Sigmoid colon (tissue), 7 donors: ENCODE results near the gene SLAMF6. TPM values are rescaled to one million over a fixed set of nuclear protein-coding genes. Genes with fewer than 3 reads are reported as not detected.

Experiments used
- DNase-seq: peaks from one replicate; pipeline ENCODE4 v3.0.0-alpha.2; 2019
- H3K27ac ChIP-seq, 4 donors: fragments of 200-600 bp; sonication (generic); one replicate each; pipeline ENCODE4 v1.5.1; 2016 to 2019; ENCODE audit warnings: mild to moderate bottlenecking in 1 of 4
- H3K27me3 ChIP-seq, 3 donors: fragments of 200-600 bp; sonication (generic); one replicate each; pipeline ENCODE4 v1.5.1; 2019; ENCODE audit warnings: mild to moderate bottlenecking in 1 of 3
- H3K36me3 ChIP-seq, 4 donors: fragments of 200-600 bp; sonication (generic); one replicate each; pipeline ENCODE4 v1.5.1; 2016 to 2019
- H3K4me1 ChIP-seq, 4 donors: fragments of 200-600 bp; sonication (generic); one replicate each; pipeline ENCODE4 v1.5.1; 2017 to 2019
- H3K4me3 ChIP-seq, 4 donors: fragments of 200-600 bp; sonication (generic); one replicate each; pipeline ENCODE4 v1.5.1; 2017 to 2019; ENCODE audit warnings: mild to moderate bottlenecking in 2 of 4, moderate library complexity in 1 of 4
- H3K9me3 ChIP-seq, 4 donors: fragments of 200-600 bp in 3 of 4; sonication (generic) in 3 of 4; one replicate each; pipeline versions ENCODE4 v1.5.1 to v1.6.1; 2013 to 2019
- EP300 ChIP-seq, 4 donors: sonication (generic); formaldehyde crosslinking; IDR thresholded peaks; one replicate each; pipeline ENCODE4 v1.6.1; 2017; ENCODE audit warnings: antibody characterized with exemption in 4 of 4
- POLR2A ChIP-seq, 2 donors: fragments of 450-650 bp; IDR thresholded peaks; one replicate each; pipeline ENCODE4 v1.6.1; 2016; ENCODE audit warnings: antibody characterized with exemption in 2 of 2, mild to moderate bottlenecking in 2 of 2, moderate library complexity in 2 of 2
- POLR2AphosphoS5 ChIP-seq, 4 donors: sonication (generic); formaldehyde crosslinking; IDR thresholded peaks; one replicate each; pipeline ENCODE4 v1.6.1; 2017; ENCODE audit warnings: antibody characterized with exemption in 4 of 4
- WGBS, 2 donors: extraction: QIAGEN DNeasy Blood & Tissue Kit; methylation state at CpG; one replicate each; pipeline ENCODE4 v1.1.7; 2013; 5-methylcytosine and 5-hydroxymethylcytosine counted together
- intact Hi-C: fragments of 100-400 bp; cut with DNase I; formaldehyde crosslinking; loops from one replicate; pipeline ENCODE4 v1.15.1; 2023
- polyA plus RNA-seq, 3 donors: library from polyadenylated mRNA; stranded (reverse); fragments of 200-250 nt; gene quantifications; one replicate each; pipeline ENCODE4 v1.2.3, GENCODE V29; 2013
- total RNA-seq, 4 donors: library from RNA; depleted of rRNA; stranded (reverse); fragments of >200 nt; gene quantifications; one replicate each; pipeline ENCODE4 v1.1.0, GENCODE V29; 2016
- TF ChIP-seq, protein P1 (sequence below), 4 experiments: fragments of 450-650 bp in 3 of 4; fragments of 200-600 bp in 1 of 4; IDR thresholded peaks; one replicate each; pipeline ENCODE4 v1.5.1; 2016 to 2019; ENCODE audit warnings: antibody characterized with exemption in 4 of 4, mild to moderate bottlenecking in 3 of 4, moderate library complexity in 2 of 4
- donor health status: healthy with polysubstance abuse.
- donor health status: Bipolar disorder and iron deficiency.
- donor health status: healthy.

Gene SLAMF6
- 1 to 10 TPM in 2 of 4 donors, under 1 TPM in 1, not detected in 1; 0.41 to 1.2 (median 1.1) TPM for total RNA-seq
- polyA plus RNA-seq = 10 to 100 TPM in 1 of 3 donors, 1 to 10 TPM in 1, under 1 TPM in 1; 0.60 to 15.2 (median 1.4) TPM

GRCh38 chr1:160522622-160523345, at the start of gene SLAMF6:
SLAMF6 (minus strand) TSS chr1:160523255; CDS start chr1:160523192, 63 bp downstream.
- 20 to 38% methylated on average over 11 of the region's 11 CpGs for WGBS, 2 donors
- TF ChIP-seq POLR2A (IDR thresholded peaks at IDR 0.05) (no peak), EP300 (IDR thresholded peaks at IDR 0.05) (no peak), POLR2AphosphoS5 (IDR thresholded peaks at IDR 0.05) (no peak)
- TF ChIP-seq, protein P1, sequence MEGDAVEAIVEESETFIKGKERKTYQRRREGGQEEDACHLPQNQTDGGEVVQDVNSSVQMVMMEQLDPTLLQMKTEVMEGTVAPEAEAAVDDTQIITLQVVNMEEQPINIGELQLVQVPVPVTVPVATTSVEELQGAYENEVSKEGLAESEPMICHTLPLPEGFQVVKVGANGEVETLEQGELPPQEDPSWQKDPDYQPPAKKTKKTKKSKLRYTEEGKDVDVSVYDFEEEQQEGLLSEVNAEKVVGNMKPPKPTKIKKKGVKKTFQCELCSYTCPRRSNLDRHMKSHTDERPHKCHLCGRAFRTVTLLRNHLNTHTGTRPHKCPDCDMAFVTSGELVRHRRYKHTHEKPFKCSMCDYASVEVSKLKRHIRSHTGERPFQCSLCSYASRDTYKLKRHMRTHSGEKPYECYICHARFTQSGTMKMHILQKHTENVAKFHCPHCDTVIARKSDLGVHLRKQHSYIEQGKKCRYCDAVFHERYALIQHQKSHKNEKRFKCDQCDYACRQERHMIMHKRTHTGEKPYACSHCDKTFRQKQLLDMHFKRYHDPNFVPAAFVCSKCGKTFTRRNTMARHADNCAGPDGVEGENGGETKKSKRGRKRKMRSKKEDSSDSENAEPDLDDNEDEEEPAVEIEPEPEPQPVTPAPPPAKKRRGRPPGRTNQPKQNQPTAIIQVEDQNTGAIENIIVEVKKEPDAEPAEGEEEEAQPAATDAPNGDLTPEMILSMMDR (IDR thresholded peaks at IDR 0.05) = no peak
- DNase-seq = no peak
- Histone ChIP-seq H3K27ac (no peak within 1 kb of the TSS), H3K4me1 (no peaks in the 10 kb centered on the region), H3K4me3 (no peak within 1 kb of the TSS), H3K9me3 (peaks cover 0 to 2% (median 0%) of the 10 kb centered on the region in 4 donors), H3K27me3 (no peaks in the 10 kb centered on the region), H3K36me3 (no peaks in the 10 kb centered on the region)
- intact Hi-C loops = no loop called here

- Histone ChIP-seq H3K9me3 (no peaks in the 10 kb centered on the region), H3K27me3 (no peaks in the 10 kb centered on the region), H3K27ac (no peak overlapping the region), H3K36me3 (no peaks in the 10 kb centered on the region), H3K4me3 (no peak overlapping the region), H3K4me1 (no peaks in the 10 kb centered on the region)
- 90 to 95% methylated on average over 3 of the region's 3 CpGs for WGBS, 2 donors
- intact Hi-C loops = no loop called here
- TF ChIP-seq, protein P1 (IDR thresholded peaks at IDR 0.05) = no peak
- TF ChIP-seq POLR2AphosphoS5 (IDR thresholded peaks at IDR 0.05) = no peak
- no peak for TF ChIP-seq POLR2A (IDR thresholded peaks at IDR 0.05)
- TF ChIP-seq EP300 (IDR thresholded peaks at IDR 0.05) = no peak
- no peak for DNase-seq
These were observed 47.8 kb upstream of the SLAMF6 start for GRCh38 chr1:160570840-160571239.

DNA sequence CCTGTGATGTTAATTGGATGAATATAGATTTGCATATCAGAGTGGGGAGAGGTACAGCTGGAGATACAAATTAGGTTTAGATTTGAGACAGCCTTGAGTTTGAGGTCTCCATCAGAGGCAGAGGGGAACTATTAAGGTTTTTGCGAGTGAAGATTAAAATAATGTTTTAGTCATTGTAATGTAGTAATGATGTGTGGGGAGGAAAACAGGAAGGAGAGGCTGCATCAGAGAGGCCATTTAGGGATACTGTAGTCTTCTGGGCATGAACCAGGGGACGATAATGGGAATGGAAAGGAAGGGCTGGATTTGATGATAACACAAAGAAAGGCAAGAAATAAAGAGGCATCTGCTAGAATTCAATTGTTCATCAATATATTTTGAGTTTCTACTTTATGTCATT, 46.8 kb upstream of the SLAMF6 start:
- WGBS, 2 donors = 64 to 84% methylated on average over 2 of the region's 2 CpGs
- Histone ChIP-seq H3K9me3 (no peaks in the 10 kb centered on the region), H3K27ac (no peak overlapping the region), H3K27me3 (no peaks in the 10 kb centered on the region), H3K4me3 (no peak overlapping the region), H3K36me3 (no peaks in the 10 kb centered on the region), H3K4me1 (no peaks in the 10 kb centered on the region)
- intact Hi-C loops = no loop called here
- TF ChIP-seq POLR2AphosphoS5 (IDR thresholded peaks at IDR 0.05) (no peak), POLR2A (IDR thresholded peaks at IDR 0.05) (no peak), EP300 (IDR thresholded peaks at IDR 0.05) (no peak)
- TF ChIP-seq, protein P1 (IDR thresholded peaks at IDR 0.05) = no peak
- no peak for DNase-seq

DNA sequence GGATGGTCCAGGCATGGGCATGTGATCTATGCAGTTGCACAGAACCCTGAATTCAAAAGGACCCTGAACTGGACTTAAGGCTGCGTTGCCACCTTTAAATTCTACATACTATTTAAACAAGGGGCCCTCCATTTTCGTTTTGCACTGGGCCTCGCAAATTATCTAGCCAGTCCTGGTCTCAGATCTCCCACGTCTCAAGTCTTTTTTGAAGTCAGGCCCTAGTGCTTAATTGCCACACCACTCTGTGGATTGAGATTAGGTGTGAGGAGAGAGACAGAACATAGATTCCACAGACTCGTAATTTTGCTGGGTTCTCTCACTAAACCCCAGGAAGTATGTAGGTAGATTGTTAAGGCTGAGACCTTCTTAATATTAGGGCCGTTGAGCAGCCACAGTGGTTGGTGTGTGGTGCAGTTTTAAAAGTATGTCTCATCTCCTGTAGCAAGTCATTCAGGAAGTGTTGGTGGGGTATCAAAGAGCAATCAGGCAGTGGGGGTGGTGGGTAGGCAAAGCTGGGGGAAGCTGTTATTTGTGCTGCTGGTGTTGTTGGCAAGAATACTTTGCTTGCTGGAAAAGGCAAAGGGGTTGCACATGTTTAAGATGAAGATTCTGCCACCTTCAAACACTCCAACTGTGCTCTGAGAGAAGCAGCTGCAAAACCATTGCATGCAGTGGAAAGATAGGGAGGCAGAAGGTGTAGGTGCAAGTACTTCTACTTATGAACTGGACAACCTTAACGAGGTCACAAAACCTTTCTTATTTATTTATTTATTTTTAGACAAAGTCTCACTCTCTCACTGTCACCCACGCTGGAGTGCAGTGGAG, 45.0 kb upstream of the SLAMF6 start:
- no peaks in the 10 kb centered on the region for H3K36me3 ChIP-seq
- intact Hi-C loops = no loop called here
- no peak overlapping the region for H3K4me3 ChIP-seq
- TF ChIP-seq, protein P1 (IDR thresholded peaks at IDR 0.05) = no peak
- TF ChIP-seq EP300 (IDR thresholded peaks at IDR 0.05) = no peak
- TF ChIP-seq POLR2AphosphoS5 (IDR thresholded peaks at IDR 0.05) = no peak
- TF ChIP-seq POLR2A (IDR thresholded peaks at IDR 0.05) = no peak
- no peaks in the 10 kb centered on the region for H3K4me1 ChIP-seq
- H3K9me3 ChIP-seq = peaks cover 0 to 4% (median 0%) of the 10 kb centered on the region in 4 donors
- H3K27me3 ChIP-seq = no peaks in the 10 kb centered on the region
- no peak for DNase-seq
- H3K27ac ChIP-seq = no peak overlapping the region
- 43 to 68% methylated on average over 8 of the region's 8 CpGs for WGBS, 2 donors
